GM19452 (cell line): ENCODE measurements around the gene KRT27.
"Not testable (repeated sequence)": the region's sequence is repeated elsewhere in the genome, so short reads cannot be mapped to it uniquely, and the experiment has no call there.

Experiments used
- ATAC-seq: cut with Tn5 transposase; IDR thresholded peaks from one replicate; pipeline ENCODE4 v1.9.1; 2021; ENCODE audit not compliant: unreplicated experiment

Gene KRT27

DNA sequence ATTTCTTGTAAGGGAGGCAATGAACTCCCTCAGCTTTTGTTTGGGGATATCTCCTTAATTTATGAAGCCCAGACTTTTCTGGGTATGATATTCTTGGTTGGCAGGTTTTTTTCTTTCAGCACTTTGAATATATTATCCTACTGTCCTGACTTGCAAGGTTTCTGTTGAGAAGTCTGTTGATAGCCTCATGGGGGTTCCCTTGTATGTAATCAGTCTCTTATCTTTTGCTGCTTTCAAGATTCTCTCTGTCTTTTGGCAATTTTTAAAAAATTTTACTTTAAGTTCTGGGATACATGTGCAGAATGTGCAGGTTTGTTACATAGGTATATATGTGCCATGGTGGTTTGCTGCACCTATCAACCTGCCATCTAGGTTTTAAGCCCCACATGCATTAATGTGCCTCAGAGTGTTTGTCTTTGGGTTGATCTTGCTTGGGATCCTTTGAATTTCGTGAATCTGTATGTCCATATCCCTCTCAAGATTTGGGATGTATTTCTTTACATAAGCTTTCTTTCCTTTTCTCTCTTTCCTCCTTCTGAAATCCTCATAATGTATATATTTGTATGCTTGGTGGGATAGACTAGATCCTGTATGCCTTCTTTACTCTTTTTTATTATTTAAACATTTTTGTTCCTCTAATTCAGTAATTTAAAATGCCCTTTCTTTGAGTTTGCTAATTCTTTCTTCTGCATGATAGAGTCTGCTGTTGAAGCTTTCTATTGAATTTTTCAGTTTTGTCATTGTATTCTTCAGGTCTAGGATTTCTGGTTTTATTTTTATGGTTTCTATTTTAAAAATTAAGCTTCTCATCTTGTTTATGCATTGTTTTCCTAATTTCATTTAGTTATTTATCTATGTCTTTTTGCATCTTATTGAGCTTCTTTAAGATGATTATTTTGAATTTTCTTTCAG lies 22.0 kb downstream of the KRT27 start:
- no peak for ATAC-seq

DNA sequence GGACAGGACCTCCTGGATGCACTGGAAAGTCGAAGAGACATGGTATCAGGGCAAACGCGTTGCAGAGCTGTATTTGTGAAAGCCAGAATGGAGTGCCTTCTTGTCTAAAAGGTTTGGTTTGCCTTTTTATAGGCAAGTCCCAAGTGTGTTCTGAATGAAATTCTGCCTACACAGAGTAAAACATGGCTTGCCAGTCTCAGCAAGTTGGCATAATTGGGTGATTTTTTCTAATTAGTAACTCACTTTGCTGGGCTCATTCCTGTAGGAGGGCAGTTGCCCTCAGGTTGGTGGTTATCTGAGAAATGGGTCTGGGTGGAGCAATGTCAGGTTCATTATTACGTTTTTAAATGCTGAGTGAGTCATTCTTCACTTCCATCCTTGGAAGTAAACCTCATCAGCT lies 27.1 kb downstream of the KRT27 start, which contains the start of gene KRT25:
KRT25 (minus strand) TSS at position 101 of the 400 bp plus-strand sequence; CDS start at position 41, 60 bp downstream.
- no peak for ATAC-seq

DNA sequence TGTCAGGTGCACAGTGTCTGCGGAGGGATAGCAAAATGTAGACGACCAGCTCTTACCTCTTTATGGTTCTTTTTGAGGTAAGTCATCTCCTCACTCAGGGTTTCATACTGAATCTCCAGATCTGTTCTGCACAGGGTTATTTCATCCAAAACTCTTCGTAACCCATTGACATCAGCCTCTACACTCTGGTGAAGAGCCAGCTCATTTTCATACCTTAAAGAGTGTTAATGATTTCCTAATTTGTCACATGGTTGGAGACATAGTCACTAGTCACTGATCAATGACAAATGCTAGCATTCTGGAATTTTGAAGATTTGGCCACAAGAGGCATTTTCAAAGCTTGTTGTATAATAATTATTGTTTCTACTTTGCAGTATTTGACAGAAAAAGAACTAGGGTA lies 28.5 kb downstream of the KRT27 start:
- ATAC-seq: no peak

DNA sequence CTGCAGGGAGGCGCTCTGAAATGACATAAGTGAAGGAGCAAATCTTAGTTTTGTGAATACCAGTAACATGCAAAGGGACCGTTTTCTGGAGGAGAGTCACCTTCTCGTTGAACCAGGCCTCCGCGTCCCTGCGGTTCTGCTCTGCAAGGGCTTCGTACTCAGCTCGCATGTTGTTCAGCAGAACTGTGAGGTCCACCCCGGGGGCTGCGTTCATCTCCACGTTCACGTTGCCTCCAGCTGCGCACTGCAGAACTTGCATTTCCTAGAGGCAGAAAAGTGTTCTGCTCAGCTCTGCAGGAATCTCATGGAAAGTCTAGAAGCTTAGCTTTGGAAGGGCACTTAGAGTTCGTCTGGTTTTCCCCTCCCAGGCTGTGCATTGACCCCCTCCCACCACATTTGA lies 31.3 kb downstream of the KRT27 start:
- ATAC-seq: no peak

DNA sequence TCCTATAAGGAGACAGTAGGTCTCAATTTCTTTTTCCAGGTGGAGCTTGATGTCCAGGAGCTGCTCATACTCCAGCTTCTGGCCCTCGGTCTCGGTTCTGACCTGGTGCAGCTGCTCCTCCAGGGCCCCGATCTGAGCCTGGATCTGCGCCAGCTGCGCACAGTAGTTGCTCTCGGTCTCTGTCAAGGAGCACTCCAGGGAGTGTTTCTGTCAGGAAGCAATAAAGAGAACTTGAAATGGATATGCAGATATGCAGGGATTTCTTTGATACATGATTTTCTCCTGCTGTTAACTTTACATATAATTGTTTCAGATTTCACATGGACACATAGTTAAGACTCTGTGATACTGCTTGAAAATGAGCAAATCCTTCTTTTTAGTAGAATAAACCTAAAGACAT lies 32.0 kb downstream of the KRT27 start:
- no peak for ATAC-seq

DNA sequence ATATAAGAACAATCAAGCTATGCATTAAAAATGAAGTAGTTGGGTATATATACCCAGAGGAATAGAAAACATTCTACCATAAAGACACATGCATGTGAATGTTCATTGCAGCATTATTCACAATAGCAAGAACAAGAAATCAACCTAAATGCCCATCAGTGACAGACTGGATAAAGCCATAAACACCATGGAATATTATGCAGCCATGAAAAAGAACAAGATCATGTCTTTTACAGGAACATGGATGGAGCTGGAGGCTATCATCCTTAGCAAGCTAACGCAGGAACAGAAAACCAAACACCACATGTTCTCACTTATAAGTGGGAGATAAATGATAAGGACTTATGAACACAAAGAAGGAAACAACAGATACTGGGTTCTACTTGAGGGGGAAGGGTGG lies 33.7 kb downstream of the KRT27 start:
- not testable (repeated sequence) for ATAC-seq

DNA sequence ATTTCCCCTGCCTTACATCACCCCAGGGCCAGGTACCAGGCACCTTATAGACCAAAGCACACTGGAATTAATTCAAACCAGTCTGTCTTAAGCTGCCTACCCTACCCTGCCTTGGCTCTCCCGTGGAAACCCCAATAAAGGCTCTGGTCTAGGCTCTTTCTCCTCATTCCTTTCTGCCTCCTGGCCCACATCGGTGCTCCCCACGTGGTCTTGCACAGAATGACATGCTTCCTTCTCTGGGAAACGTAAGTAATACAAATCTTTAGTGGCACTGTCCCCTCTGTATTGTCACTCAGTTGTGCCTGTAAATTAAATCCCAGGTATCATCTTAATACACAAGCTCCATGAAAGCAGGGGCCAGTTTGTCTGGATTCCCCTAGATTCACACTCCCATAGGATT lies 43.8 kb downstream of the KRT27 start:
- ATAC-seq: no peak

DNA sequence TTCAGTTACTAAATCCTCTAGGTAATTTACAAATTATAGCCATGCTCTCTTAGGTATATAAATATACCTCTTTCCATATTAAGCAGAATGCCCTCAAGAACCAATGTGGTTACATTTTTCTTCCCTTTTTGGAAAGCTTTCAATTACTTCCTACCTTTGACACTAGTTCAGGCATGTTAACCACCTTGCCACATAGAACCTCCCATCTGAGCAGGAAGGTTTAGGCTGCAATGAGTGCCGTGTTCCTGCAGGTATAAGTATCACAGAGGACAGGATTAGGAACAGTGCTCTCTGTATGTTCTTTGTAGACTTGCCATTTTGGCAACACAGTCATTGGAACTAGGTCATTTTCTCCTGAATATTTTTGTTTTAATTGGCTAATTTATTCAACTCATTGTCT lies 47.3 kb downstream of the KRT27 start:
- ATAC-seq: no peak

DNA sequence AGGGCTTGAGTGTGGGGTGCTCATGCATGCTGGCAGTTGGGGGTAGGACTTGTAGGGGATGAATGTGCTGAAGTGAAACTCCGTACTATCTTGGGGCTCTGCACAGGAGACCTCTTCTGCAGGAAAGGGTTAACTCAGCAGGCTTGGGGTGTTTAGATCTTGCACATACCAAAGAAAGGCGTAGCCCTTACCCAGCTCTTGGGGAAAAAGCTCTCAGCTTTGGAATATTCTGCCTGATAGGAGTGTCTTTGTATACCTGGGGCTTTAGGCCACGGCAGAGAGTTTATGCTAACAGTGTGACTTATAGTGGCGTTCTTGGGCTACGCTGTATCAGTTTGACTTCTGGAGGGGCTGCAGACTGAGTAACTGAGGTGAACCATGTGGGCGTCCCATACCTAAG lies 48.3 kb downstream of the KRT27 start:
- ATAC-seq: no peak

DNA sequence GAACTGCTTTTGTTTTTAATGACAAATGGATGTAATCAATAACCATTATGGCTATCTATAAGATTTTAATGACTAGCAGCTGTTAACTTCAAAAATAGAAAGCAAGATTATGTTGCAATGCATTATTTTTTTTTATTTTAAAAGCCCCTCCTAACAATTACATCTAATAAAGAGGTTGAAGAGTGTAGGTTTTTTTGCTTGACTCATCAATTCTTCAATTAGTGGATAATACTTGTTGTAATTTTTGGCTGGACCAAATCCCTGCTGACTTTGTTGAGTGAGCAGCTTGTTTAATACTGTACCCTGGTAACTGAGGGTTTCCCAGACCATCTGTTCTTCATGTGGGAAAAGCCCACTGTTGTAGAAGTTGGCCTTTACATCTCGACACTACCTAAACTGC lies 51.4 kb downstream of the KRT27 start:
- ATAC-seq: no peak

DNA sequence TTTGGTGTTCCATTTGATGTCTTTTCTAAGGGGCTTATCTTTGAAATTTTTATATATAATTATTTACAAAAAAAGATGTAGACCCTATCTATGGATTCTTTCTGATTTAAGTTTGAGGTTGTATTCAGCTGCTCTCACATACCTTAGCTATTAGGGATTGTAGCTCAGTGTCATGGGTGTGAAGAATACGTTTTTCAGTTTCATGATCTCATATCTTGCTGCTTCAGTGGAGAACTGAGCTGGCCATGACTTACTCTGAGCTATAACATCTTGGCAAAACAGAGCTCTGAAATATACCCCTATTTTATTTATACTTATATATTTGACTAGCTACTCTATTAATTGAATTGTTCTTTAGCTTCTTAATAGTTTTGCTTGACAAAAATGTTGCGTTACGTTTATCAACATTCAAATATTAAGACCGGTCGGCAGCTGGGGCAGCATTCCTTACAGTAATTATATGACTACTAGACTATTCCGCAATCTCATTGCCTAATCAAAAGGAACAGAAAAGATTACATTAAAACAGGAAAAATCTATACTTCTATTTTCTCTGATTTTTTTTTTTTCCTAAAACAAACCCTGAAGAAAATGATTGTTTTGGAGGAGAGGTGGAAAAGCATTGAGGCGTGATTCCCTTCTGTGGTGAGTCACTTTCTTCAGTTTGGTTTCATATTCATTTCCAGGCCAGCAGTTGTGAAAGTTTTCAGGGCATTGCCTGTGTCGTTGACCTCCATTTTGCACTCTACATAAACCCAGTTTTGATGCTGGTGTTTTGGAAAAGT lies 54.7 kb downstream of the KRT27 start:
- no peak for ATAC-seq

DNA sequence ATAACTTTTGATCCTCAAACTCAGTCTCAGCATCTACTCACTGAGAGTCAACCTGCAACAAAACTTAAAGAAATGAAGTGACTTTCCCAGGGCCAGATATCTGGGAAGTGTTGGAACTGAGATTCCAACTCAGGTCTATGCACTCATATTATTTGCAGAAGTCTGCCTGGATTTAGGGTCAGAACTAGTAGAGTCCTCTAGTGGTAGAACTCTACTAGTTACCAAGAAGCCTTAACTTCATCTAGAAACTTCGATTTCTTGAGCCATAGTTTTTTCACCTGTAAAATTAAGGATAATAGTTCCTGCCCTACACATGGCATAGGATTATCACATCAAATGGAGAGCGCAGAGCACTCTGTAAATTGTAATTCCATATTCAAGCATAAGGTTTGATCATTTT lies 55.4 kb downstream of the KRT27 start:
- ATAC-seq: no peak
